WERI-Rb-1 (cell line): ENCODE results near the gene MED4.

Experiments
- DNase-seq: peaks from one replicate; pipeline ENCODE4 v3.0.0-alpha.2; 2020
- H3K27ac ChIP-seq: fragments of 250-450 bp; sonication (Bioruptor Pico); 2 replicates; pipeline ENCODE4 v1.5.1; 2020; ENCODE audit warnings: mild to moderate bottlenecking, moderate library complexity
- H3K27me3 ChIP-seq: fragments of 250-450 bp; sonication (Bioruptor Pico); 2 replicates; pipeline ENCODE4 v1.5.1; 2021; ENCODE audit warnings: mild to moderate bottlenecking, low read depth, moderate library complexity; ENCODE audit not compliant: insufficient read depth, severe bottlenecking
- H3K36me3 ChIP-seq: fragments of 250-450 bp; sonication (Bioruptor Pico); 2 replicates; pipeline ENCODE4 v1.5.1; 2020; ENCODE audit warnings: mild to moderate bottlenecking, moderate library complexity
- H3K4me3 ChIP-seq: 2 replicates; pipeline ENCODE4 v1.5.1; 2011; ENCODE audit warnings: low read depth, mild to moderate bottlenecking, control low read depth, low read length
- H3K9me3 ChIP-seq: fragments of 250-450 bp; sonication (Bioruptor Pico); 2 replicates; pipeline ENCODE4 v1.5.1; 2021; ENCODE audit warnings: mild to moderate bottlenecking, moderate library complexity; ENCODE audit not compliant: severe bottlenecking
- TF ChIP-seq, protein P1 (sequence below): IDR thresholded peaks from 2 replicates; pipeline ENCODE4 v1.5.1; 2011; ENCODE audit warnings: low read depth, mild to moderate bottlenecking, control low read depth, inconsistent platforms, low read length

MED4 gene

DNA sequence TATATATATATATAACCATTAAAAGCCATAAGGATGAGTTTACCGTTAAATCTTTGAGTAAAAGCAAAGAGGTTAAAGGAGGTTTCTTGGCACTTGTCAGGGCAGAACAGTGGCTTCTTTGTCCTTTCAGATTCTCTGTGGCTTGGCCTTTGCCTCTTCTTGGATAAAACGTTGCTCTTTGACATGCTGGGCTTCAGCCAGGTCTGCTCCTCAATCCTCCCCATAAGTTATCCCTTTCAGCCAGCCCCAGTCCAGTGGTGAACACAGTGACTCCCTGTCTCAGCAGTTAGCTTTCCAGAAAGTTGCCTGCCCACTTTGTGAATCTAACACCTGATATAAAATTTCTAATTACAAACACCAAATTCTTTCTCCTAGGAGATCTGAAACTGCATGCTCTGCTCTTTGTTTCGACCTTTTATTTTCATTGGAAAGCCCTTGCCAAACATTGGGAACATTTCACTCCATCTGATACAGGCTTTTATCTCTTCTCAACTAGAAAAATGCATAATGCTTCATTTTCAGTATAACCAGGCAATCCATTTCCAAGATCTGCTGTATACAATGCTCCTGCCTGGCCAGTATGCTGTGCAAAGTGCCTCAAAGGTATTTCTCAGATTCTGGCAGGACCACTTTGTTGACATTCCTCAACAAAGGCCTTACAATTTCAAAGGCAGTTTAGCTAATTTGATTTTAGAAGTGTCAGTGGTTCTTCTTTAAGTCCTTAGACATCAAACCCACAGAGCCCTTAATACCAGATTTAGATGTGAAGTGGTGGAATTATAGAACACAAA, 16.2 kb upstream of the MED4 start:
- H3K36me3 ChIP-seq = no peaks in the 10 kb centered on the region
- no peaks in the 10 kb centered on the region for H3K9me3 ChIP-seq
- DNase-seq = no peak
- no peak overlapping the region for H3K27ac ChIP-seq
- TF ChIP-seq, protein P1, sequence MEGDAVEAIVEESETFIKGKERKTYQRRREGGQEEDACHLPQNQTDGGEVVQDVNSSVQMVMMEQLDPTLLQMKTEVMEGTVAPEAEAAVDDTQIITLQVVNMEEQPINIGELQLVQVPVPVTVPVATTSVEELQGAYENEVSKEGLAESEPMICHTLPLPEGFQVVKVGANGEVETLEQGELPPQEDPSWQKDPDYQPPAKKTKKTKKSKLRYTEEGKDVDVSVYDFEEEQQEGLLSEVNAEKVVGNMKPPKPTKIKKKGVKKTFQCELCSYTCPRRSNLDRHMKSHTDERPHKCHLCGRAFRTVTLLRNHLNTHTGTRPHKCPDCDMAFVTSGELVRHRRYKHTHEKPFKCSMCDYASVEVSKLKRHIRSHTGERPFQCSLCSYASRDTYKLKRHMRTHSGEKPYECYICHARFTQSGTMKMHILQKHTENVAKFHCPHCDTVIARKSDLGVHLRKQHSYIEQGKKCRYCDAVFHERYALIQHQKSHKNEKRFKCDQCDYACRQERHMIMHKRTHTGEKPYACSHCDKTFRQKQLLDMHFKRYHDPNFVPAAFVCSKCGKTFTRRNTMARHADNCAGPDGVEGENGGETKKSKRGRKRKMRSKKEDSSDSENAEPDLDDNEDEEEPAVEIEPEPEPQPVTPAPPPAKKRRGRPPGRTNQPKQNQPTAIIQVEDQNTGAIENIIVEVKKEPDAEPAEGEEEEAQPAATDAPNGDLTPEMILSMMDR = no peak
- H3K27me3 ChIP-seq = no peaks in the 10 kb centered on the region
- H3K4me3 ChIP-seq = no peak overlapping the region

- TF ChIP-seq, protein P1 = no peak
- Histone ChIP-seq H3K27ac (no peak overlapping the region), H3K4me3 (no peak overlapping the region), H3K36me3 (no peaks in the 10 kb centered on the region), H3K27me3 (no peaks in the 10 kb centered on the region), H3K9me3 (no peaks in the 10 kb centered on the region)
- DNase-seq = no peak
Measured at GRCh38 chr13:48110132-48110868, 15.4 kb upstream of the MED4 start.

- TF ChIP-seq, protein P1 = no peak
- Histone ChIP-seq H3K27me3 (no peaks in the 10 kb centered on the region), H3K9me3 (no peaks in the 10 kb centered on the region), H3K36me3 (no peaks in the 10 kb centered on the region), H3K27ac (no peak overlapping the region), H3K4me3 (no peak overlapping the region)
- no peak for DNase-seq
Measured at GRCh38 chr13:48108106-48108505, 13.2 kb upstream of the MED4 start.

GRCh38 chr13:48097793-48098192, 2.9 kb upstream of the MED4 start:
- no peak for DNase-seq
- H3K9me3 ChIP-seq = no peaks in the 10 kb centered on the region
- H3K27me3 ChIP-seq = no peaks in the 10 kb centered on the region
- TF ChIP-seq, protein P1 = no peak
- H3K4me3 ChIP-seq = no peak overlapping the region
- H3K27ac ChIP-seq = no peak overlapping the region
- H3K36me3 ChIP-seq = no peaks in the 10 kb centered on the region

DNA sequence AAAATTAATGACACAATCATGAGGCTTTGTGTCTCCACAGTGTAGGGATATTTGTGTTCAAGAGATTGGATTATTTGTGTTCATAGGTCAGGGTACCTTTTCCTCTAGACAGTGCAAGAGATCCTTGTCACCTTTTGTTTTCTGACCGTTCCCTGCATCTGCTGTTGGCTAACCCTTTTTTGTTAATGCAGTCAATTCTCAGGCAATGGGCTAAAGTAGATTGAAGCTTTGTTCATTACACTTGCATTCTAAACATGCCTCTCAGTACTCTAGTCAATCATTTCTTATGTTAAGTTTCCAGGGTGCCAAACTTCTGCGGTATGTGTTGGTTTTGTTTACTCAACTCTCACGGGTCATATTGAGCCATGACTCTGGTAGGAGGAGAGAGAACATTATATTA, 1.8 kb upstream of the MED4 start:
- no peak overlapping the region for H3K4me3 ChIP-seq
- TF ChIP-seq, protein P1 = no peak
- no peaks in the 10 kb centered on the region for H3K9me3 ChIP-seq
- no peaks in the 10 kb centered on the region for H3K36me3 ChIP-seq
- no peaks in the 10 kb centered on the region for H3K27me3 ChIP-seq
- no peak overlapping the region for H3K27ac ChIP-seq
- DNase-seq = no peak
